HL-60/S4 treated with retinoic acid at 250 ng/mL for 4 days and 3 days (cell line): ENCODE data around the gene RAB30.

Experiments used
- in situ Hi-C: fragments of 300-500 bp; cut with MboI; formaldehyde crosslinking; loops from 2 replicates; pipeline ENCODE4 v1.7.0; 2022; ENCODE audit warnings: low sequenced_read_pairs

The RAB30 gene

DNA sequence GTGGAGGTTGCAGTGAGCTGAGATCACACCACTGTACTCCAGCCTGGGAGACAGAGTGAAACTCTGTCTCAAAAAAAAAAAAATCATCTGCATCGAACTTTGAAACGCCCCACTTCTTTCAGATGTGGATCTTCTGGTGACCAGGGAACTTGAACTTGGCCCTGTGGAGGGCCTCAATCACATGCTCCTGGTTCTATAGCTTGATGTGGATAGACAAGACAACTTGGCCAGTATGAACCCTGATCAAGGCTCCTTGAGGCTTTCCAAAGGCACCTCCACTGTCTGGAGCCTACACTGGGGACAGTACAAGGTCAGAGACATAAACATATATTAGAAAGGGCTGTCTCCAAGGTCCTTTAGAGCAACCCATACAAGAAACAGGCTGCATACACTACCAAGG is 30.6 kb downstream of the RAB30 start:
- in situ Hi-C loops, result no loop called here

GRCh38 chr11:83039566-83039965 is 32.1 kb downstream of the RAB30 start:
- in situ Hi-C loops, result no loop called here

DNA sequence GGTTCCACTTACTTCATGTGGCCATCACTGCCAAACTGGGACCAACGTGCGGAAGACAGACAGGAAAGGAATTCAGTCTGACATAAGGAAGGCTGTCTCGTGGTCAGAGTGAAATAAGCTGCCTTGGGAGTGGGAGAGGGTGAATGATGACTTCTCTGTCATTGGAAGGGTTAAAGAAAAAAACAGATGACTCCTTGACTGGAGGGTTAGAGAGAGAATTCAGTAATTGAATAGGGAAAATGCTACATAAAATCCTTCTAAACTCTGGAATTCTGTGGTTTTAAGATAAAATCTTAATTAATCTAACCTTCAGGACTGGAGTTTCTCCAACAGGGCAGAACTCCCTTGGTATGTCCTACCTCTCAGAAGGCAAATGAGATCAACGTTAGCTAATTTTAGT is 33.8 kb downstream of the RAB30 start:
- in situ Hi-C loops, result no loop called here

- in situ Hi-C loops, result no loop called here
Measured at GRCh38 chr11:83036701-83037100, 35.0 kb downstream of the RAB30 start.

DNA sequence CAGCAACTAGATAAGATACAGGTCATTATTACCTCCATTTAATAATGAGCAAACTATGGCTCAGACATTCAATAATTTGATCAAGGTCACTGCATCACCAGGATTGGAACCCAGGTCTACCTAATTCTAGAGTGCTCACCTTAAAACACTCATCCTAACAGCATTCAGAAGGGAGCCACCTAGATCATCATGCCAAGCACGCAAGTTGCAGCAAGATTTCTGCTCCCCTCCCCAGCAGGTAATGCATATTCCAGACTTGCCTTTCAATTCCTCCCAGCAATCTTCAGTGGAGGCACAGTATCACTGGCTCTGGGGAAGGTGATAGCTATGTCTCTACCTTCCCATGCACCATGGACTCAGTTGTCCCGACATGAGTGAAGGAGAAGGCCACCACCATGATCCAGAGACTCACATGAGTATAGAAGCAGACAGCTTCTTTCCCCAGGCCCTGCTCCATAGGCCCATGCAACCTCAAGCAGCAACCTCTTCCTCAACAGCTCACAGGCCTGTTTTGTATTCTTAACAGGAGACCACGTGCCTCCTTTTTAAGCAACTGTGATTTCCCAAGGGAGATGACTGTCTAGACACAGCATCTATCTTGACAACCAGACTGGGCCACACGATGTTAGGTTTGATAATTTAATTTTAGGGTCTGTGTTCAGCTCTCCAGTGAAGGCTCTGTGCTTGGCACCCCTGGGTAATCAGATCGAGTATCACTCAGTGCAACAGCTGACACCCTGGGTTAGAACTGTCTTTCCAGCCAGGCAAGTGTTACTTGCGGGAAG is 36.4 kb downstream of the RAB30 start:
- in situ Hi-C loops, result no loop called here

DNA sequence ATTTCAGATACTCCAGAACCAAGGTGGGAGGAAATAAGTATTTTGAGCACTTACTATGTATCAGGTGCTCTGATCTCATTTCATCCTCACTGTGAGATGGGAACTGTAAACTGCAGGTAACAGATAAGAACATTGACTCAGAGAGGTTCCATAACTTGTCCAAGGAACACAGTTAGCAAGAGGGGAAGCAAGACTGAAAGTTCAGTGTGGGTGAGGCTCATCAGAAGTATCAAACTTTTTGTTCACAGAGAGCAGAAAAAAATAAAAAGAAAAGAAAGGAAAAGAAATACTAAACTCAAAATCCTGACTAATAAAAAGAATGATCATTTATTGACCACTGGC is 37.1 kb downstream of the RAB30 start:
- in situ Hi-C loops, result no loop called here

GRCh38 chr11:83033972-83034672 is 37.6 kb downstream of the RAB30 start:
- in situ Hi-C loops, result no loop called here

- in situ Hi-C loops, result no loop called here
Measured at GRCh38 chr11:83033371-83033770, 38.3 kb downstream of the RAB30 start.

DNA sequence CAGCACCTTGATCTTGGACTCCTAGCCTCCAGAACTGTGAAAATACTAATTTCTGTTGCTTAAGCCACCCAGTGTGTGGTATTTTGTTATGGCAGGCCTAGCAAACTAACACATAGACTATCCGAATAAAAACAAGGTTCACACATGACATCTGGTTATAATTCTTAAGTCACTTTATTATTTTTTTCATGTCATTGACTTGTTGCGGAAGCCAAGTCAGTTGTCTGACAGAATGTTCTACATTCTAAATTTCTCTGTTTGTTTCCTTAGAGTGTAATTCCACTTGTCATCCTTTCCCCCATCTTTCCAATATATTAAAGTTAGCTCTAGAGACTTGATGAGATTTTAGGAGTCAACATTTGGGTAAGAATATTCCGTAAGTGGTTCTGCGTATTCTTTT is 40.6 kb downstream of the RAB30 start:
- in situ Hi-C loops, result no loop called here

- in situ Hi-C loops, result no loop called here
Measured at GRCh38 chr11:83027794-83028193, 43.9 kb downstream of the RAB30 start.

GRCh38 chr11:83027289-83027688 is 44.4 kb downstream of the RAB30 start:
- in situ Hi-C loops, result no loop called here

DNA sequence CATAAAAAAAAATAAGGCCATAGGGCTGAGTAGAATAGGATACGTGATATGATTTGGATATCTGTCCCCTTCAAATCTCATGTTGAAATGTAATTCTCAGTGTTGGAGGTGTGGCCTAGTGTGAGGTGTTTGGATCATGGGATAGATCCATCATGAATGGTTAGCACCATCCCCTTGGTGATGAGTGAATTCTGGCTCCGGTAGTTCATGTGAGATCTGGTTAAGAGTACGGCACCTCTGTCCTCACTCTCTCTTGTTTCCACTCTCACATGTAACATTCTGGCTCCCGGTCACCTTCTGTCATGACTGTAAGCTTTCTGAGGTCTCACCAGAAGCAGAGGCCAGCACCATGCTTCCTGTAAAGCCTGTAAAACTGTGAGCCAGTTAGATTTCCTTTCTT is 45.5 kb downstream of the RAB30 start:
- in situ Hi-C loops, result no loop called here

DNA sequence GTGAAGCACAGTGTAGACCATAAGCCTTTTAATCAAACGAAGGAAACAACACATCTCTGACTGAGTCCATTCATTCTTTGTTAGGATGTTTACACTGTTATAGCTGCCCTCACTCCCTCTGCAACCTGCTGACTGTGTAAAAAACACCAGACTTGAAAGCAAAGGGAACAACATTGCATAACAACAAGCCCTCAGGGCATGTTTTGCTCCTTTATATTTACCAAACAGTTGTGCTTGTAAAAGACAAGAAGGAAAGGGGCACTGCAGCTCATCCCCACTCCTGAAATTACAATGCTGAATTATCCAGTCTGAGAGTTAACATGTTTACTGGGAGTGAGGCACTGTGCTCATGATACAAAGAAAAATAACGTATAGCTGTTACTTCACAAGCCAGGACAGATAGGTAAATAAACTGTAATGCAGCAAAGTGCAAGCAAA is 46.4 kb downstream of the RAB30 start:
- in situ Hi-C loops, result no loop called here

- in situ Hi-C loops, result no loop called here
Measured at GRCh38 chr11:83024270-83024854, 47.3 kb downstream of the RAB30 start.

DNA sequence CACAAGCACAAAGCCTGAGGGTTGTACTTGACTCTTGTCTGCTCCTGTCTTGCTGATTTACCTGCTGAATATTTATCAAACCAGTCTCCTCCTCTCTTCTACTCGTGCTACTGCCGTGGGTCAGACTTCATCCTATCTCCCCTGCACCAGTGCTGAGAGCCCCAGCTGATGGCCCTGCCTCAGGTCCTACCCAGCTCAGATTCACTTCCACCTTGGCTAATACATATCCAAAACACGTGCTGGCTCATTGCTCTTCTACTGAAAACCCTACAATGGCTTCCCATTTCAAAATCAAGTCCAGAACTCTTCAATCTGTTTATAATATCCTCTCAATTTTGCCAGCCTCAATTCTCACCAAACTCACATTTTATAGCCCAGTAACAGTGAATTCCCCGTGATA is 48.3 kb downstream of the RAB30 start:
- in situ Hi-C loops, result no loop called here

DNA sequence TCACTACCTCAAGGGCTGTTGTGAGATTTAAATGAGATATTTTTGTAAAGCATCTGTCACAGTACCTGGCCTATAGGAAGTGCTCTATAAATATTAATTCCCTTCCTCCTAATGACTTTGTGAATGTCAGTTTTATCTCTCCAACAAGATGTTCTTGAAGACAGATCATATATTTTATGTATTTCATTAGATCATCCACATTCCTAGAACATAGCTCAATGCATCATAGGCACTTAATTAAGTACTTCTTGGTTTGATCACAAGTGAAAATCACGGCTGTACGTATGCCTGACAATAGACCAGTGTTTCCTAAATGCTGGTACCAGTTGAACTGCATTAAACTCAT is 49.9 kb downstream of the RAB30 start:
- in situ Hi-C loops, result no loop called here

GRCh38 chr11:83020942-83021779 is 50.5 kb downstream of the RAB30 start:
- in situ Hi-C loops, result no loop called here

DNA sequence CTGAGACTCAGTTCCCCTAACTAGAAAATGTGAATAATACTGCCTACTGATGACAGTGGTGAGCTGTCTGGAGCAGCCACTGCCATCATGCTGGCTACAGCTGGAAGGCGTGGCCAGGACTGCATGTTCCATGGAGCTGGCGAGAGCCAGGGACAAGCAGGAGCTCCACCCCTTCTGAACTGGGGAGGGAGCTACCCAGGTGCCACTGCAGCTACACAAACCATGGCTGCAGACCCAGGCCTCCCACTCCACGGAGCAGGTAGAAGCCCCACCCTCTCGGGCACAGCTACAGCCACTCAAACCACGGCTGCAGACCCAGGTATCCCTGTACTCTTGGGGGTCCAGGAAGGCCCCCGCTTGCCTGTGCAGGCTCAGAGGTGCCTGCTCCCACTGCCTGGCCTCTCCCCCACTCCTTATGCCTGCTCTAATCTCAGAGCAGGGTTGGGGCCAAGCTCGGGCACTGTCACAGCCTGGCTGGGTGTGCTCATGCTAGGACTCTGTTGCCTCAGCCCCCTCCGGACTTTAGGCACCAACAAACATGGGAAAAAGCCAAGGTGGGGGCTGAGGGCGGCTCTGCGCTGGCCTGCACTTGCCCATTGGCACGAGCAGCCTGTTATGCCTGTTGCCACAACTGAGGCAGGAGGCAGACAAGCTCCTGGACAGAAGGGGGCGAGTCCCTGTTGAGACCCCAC is 51.7 kb downstream of the RAB30 start:
- in situ Hi-C loops, result no loop called here

DNA sequence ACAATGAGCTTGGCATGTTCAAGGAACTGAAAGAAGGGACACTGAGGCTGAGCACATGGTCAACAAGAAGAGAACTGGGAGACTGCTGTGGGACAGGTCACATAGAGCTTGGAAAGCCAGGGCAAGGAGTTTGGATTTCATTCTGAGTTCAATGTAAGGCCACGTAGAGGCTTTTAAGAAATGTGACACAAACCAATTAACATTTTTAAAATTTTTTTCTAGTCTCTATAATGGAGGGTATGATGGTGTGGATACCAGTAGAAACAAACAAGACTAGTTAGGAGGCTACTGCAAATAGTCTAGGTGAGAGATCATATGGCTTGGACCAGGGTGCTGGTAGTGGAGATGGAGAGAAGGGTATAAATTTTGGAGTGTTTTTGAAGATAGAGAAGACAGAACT is 56.7 kb downstream of the RAB30 start:
- in situ Hi-C loops, result no loop called here

DNA sequence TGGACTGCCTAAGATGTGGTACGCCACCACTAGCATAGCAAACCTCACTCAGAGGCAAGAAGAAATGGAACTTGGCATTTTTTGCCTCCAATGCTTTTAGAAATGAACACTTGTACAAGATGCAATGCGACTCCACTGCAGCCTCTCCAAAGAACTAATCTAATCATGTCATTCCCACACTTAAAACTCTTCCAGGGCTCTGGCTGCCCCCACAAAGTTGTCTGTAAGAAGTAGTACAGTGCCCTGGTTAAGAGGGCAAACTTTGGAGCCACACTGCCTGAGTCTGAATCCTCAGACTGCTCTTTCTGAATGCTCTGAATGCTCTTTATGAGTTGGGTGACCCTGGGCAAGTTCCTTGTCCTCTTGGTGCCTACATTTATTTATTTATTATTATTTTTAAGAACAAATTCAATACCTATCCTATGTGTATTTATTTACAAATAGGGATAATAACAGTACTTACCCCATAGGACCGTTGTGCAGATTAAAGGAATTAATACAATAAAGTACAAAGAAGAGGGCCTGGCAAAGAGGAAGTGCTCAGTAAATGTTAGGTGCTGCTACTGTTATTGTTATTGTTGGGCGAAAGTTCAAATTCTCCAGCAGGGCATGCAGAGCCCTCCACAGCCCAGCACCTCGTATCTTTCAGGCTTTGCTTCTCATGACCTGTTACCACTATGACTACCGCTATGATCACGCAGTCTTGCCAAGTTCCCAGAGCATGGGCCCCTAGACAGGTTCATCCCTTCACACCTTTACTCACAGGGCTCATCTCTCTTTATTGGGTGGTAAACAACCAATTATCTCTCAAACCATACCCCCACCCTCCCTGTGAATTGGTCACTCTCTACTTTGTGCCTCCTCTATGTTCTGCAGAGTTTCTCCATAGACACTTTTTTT is 59.3 kb downstream of the RAB30 start:
- in situ Hi-C loops, result no loop called here
